Endothelial cell of umbilical vein (primary cell): ENCODE data around the gene BUD13. TPM values are rescaled to one million over a fixed set of nuclear protein-coding genes. Genes with fewer than 3 reads are reported as not detected.
"Not testable (repeated sequence)": the region's sequence is repeated elsewhere in the genome, so short reads cannot be mapped to it uniquely, and the experiment has no call there.

Source experiments
- BruUV-seq: library from RNA; stranded (reverse); fragments of 400-500 nt; replicated peaks from 2 replicates; lab custom pipeline; 2021; lab: Mats Ljungman, UMichigan
- CTCF ChIA-PET: fragments of 300-600, 350-600 bp; sonication (Branson Sonifier 250); formaldehyde crosslinking; loops from one replicate; lab custom pipeline; 2021; ENCODE audit warnings: antibody characterized with exemption, inconsistent platforms; lab: Charles Lee
- POLR2A ChIA-PET: fragments of 300-600, 350-600 bp; sonication (Branson Sonifier 250); formaldehyde crosslinking; loops from one replicate; lab custom pipeline; 2021; ENCODE audit warnings: antibody characterized with exemption, inconsistent platforms; lab: Charles Lee
- DNase-seq: peaks from one replicate; pipeline ENCODE4 v3.0.0-alpha.2; 2011; ENCODE audit warnings: low read depth, low spot score
- FAIRE-seq: peaks from 2 replicates; lab custom pipeline; 2011; peaks lifted over from hg19 to GRCh38; lab: Jason Lieb, UNC
- H2AFZ ChIP-seq: 2 replicates; pipeline ENCODE4 v1.6.0; 2012; ENCODE audit warnings: low read depth, low read length, control low read depth, inconsistent platforms
- H3K27ac ChIP-seq: 2 replicates; pipeline ENCODE4 v1.5.1; 2011; ENCODE audit warnings: low read depth, mild to moderate bottlenecking, control low read depth, low read length, moderate library complexity; ENCODE audit not compliant: insufficient read depth
- H3K27me3 ChIP-seq, 2 experiments: 2 replicates each; pipeline versions ENCODE4 v1.6.0 to v1.6.1; 2011; ENCODE audit warnings: low read length in 2 of 2, mixed read lengths in 1 of 2; ENCODE audit not compliant: control insufficient read depth in 2 of 2, insufficient read depth in 2 of 2
- H3K36me3 ChIP-seq, 2 experiments: 2 replicates in 1 of 2; 3 replicates in 1 of 2; pipeline ENCODE4 v1.5.1; 2011; ENCODE audit warnings: low read length in 2 of 2, mild to moderate bottlenecking in 1 of 2, moderate library complexity in 1 of 2; ENCODE audit not compliant: control insufficient read depth in 2 of 2, insufficient read depth in 2 of 2; ENCODE audit errors: extremely low read depth in 1 of 2
- H3K4me1 ChIP-seq: 3 replicates; pipeline ENCODE4 v1.5.1; 2011; ENCODE audit warnings: mild to moderate bottlenecking, low read length; ENCODE audit not compliant: control insufficient read depth, insufficient read depth; ENCODE audit errors: extremely low read depth
- H3K4me2 ChIP-seq: 2 replicates; pipeline ENCODE4 v1.6.1; 2011; ENCODE audit warnings: low read length, control low read depth, mixed read lengths; ENCODE audit not compliant: insufficient read depth
- H3K4me3 ChIP-seq, 3 experiments: fragments of 200-600 bp in 1 of 3; sonication (generic), shearing (Covaris generic) in 1 of 3; replicated peaks in 1 of 3; 2 replicates each; pipeline ENCODE4 v1.5.1; 2011 to 2016; ENCODE audit warnings: control low read depth in 3 of 3, low read length in 3 of 3, mild to moderate bottlenecking in 2 of 3, inconsistent platforms in 1 of 3, low read depth in 1 of 3, moderate library complexity in 1 of 3; ENCODE audit not compliant: insufficient read depth in 1 of 3
- H3K79me2 ChIP-seq: 2 replicates; pipeline ENCODE4 v1.6.0; 2012; ENCODE audit warnings: low read length, inconsistent platforms; ENCODE audit not compliant: control insufficient read depth, insufficient read depth
- H3K9ac ChIP-seq: replicated peaks from 2 replicates; pipeline ENCODE3; 2011; ENCODE audit warnings: low read length, control low read depth; ENCODE audit not compliant: insufficient read depth; ENCODE audit errors: extremely low read depth
- H3K9me1 ChIP-seq: replicated peaks from 3 replicates; pipeline ENCODE4 v1.6.0; 2011; ENCODE audit warnings: mild to moderate bottlenecking, low read length; ENCODE audit not compliant: control insufficient read depth, insufficient read depth; ENCODE audit errors: extremely low read depth
- H3K9me3 ChIP-seq: replicated peaks from 2 replicates; pipeline ENCODE4 v1.5.1; 2012; ENCODE audit warnings: low read length, inconsistent platforms; ENCODE audit not compliant: control insufficient read depth, insufficient read depth
- H4K20me1 ChIP-seq: replicated peaks from 2 replicates; pipeline ENCODE3; 2011; ENCODE audit warnings: mild to moderate bottlenecking, low read length; ENCODE audit not compliant: control insufficient read depth, insufficient read depth; ENCODE audit errors: extremely low read depth
- EZH2 ChIP-seq: IDR thresholded peaks from 2 replicates; pipeline ENCODE4 v1.6.1; 2012; ENCODE audit warnings: borderline replicate concordance, low read depth, mild to moderate bottlenecking, moderate library complexity, low read length, inconsistent platforms; ENCODE audit not compliant: severe bottlenecking
- GATA2 ChIP-seq: IDR thresholded peaks from 2 replicates; pipeline ENCODE4 v1.7.0; 2011; ENCODE audit warnings: low read depth, mild to moderate bottlenecking, moderate library complexity, mixed read lengths, low read length; ENCODE audit not compliant: insufficient read length, insufficient read depth
- MYC ChIP-seq: IDR thresholded peaks from one replicate; pipeline ENCODE4 v1.6.1; 2011; ENCODE audit warnings: mild to moderate bottlenecking, low read depth, low read length
- POLR2AphosphoS5 ChIP-seq: IDR thresholded peaks from 2 replicates; pipeline ENCODE4 v1.6.1; 2012; ENCODE audit warnings: low read depth, mild to moderate bottlenecking, control low read depth, low read length, moderate library complexity; ENCODE audit not compliant: insufficient read depth
- dilution Hi-C: fragments of 300-500 bp; cut with MboI; formaldehyde crosslinking; loops from one replicate; pipeline ENCODE4 v1.15.0; 2019; ENCODE audit warnings: low sequenced_read_pairs; ENCODE audit not compliant: extremely low pct_ligation_motif_present
- intact Hi-C: fragments of 100-400 bp; cut with micrococcal nuclease; formaldehyde crosslinking; loops from one replicate; pipeline ENCODE4 v1.10.0; 2022
- polyA plus RNA-seq, 4 experiments: library from polyadenylated mRNA; depleted of rRNA in 3 of 4; stranded (reverse) in 3 of 4; unstranded in 1 of 4; fragments of >200 nt; gene quantifications; 2 replicates each; pipeline versions ENCODE4 v1.2.1 to v1.2.3, GENCODE V29; 2011 to 2012; ENCODE audit warnings: missing spikeins in 1 of 4
- total RNA-seq: library from RNA; stranded (reverse); gene quantifications from 2 replicates; pipeline ENCODE4 v1.2.3, GENCODE V29; 2021
- TF ChIP-seq, protein P1 (sequence below), 2 donors: IDR thresholded peaks; 1 replicate in 1 of 2; 2 replicates in 1 of 2; pipeline ENCODE4 v1.5.1; 2011; ENCODE audit warnings: low read length in 2 of 2, mild to moderate bottlenecking in 2 of 2, moderate library complexity in 2 of 2, control low read depth in 1 of 2, inconsistent platforms in 1 of 2, low read depth in 1 of 2; ENCODE audit not compliant: insufficient read depth in 1 of 2; ENCODE audit errors: extremely low read depth in 1 of 2

BUD13 gene
- total and polyA plus RNA-seq, 2 donors (not counting 3 experiments of a cell fraction or from before 2014, with no cell fraction given), result 18.8 to 21.8 TPM

DNA sequence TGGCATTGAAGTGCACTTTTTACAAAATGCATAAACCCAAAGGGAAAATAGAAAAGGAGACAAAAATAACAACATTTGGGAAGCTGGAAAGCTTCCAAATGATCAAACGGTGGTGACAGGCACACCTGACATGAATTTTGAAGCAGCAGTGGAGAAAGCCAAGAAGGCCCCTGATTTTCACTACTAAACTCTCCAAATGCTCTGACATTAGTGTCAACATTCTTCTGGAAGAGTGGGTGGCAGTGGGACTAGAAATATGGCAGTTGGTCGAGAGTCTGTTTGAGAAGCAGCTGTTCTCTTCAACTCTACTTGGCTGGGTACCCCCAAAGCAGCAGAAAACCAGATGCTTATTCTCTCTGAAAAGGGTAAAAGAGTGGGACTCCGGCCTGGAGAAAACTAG lies 31.2 kb upstream of the BUD13 start:
- no TSS peak for BruUV-seq
- CTCF ChIA-PET, result interaction anchor here (0.9 kb wide), 1 partner anchor 13 kb away, joined by 3 read pairs; the partner anchor contains the start of gene APOA5
- no peak overlapping the region for H3K4me2 ChIP-seq

DNA sequence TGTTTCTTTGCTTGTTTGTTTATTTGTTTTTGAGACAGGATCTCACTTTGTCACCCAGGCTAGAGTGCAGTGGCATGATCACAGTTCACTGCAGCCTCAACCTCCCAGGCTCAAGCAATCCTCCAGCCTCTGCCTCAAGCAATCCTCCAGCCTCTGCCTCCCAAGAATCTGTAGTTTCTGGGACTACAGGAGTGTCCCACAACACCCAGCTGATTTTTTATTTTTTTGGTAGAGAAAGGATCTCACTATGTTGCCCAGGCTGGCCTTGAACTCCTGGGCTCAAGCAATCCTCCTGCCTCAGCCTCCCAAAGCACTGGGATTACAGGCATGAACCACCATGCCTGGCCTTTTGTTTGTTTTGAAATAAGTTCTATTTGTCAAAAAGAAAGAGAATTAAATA lies 28.9 kb upstream of the BUD13 start:
- H3K27me3 ChIP-seq, H3K9me3 ChIP-seq, H4K20me1 ChIP-seq, H3K9ac ChIP-seq, DNase-seq, H3K4me3 ChIP-seq, H3K4me2 ChIP-seq, intact Hi-C loops, H3K4me1 ChIP-seq, H3K79me2 ChIP-seq, POLR2A ChIA-PET, H2AFZ ChIP-seq, dilution Hi-C loops, H3K27ac ChIP-seq, BruUV-seq, FAIRE-seq, H3K9me1 ChIP-seq, H3K36me3 ChIP-seq: not testable (repeated sequence)
- CTCF ChIA-PET, result interaction anchor here (2.9 kb wide), 1 partner anchor 10 kb away, joined by 14 read pairs; the partner anchor contains the start of gene APOA5

More for the DNA sequence above, 31.2 kb upstream of the BUD13 start:
- intact Hi-C loops (no loop called here), dilution Hi-C loops (no loop called here)
- Histone ChIP-seq H3K79me2 (no peaks in the 10 kb centered on the region), H4K20me1 (no peaks in the 10 kb centered on the region), H3K9ac (no peak overlapping the region), H3K9me3 (no peaks in the 10 kb centered on the region), H3K27me3 (peaks cover 5 to 7% of the 10 kb centered on the region in 2 experiments), H3K9me1 (no peaks in the 10 kb centered on the region), H2AFZ (no peak overlapping the region), H3K4me1 (no peaks in the 10 kb centered on the region), H3K27ac (no peak overlapping the region), H3K36me3 (no peaks in the 10 kb centered on the region), H3K4me3 (no peak overlapping the region)
- TF ChIP-seq, protein P1, sequence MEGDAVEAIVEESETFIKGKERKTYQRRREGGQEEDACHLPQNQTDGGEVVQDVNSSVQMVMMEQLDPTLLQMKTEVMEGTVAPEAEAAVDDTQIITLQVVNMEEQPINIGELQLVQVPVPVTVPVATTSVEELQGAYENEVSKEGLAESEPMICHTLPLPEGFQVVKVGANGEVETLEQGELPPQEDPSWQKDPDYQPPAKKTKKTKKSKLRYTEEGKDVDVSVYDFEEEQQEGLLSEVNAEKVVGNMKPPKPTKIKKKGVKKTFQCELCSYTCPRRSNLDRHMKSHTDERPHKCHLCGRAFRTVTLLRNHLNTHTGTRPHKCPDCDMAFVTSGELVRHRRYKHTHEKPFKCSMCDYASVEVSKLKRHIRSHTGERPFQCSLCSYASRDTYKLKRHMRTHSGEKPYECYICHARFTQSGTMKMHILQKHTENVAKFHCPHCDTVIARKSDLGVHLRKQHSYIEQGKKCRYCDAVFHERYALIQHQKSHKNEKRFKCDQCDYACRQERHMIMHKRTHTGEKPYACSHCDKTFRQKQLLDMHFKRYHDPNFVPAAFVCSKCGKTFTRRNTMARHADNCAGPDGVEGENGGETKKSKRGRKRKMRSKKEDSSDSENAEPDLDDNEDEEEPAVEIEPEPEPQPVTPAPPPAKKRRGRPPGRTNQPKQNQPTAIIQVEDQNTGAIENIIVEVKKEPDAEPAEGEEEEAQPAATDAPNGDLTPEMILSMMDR (IDR thresholded peaks at IDR 0.05; ENCODE audit: extremely low read depth in 1 of 2, insufficient read depth in 1 of 2, low read depth in 1 of 2, low read length in 2 of 2), result no peak
- TF ChIP-seq POLR2AphosphoS5 (no peak), MYC (no peak), GATA2 (no peak), EZH2 (no peak)
- POLR2A ChIA-PET, result no interaction called here
- DNase-seq (no peak), FAIRE-seq (no peak)
